Activated naive CD8-positive, alpha-beta T cell treated with anti-CD3 and anti-CD28 coated beads, Interleukin-2, amount 10 ng/mL, durations not matched to agents 7 days and 5 days (primary cell): ENCODE measurements around the gene BEND7. TPM values are rescaled to one million over a fixed set of nuclear protein-coding genes. Genes with fewer than 3 reads are reported as not detected.

ENCODE experiments used
- ATAC-seq: fragments of 150-1000 bp; cut with Tn5 transposase; one replicate; pipeline ENCODE4 v1.10.0; 2021; ENCODE audit warnings: low read depth, moderate library complexity
- POLR2A ChIA-PET: fragments of 350-600 bp; sonication (Branson Sonifier 250); formaldehyde crosslinking; loops from one replicate; lab custom pipeline; 2021; ENCODE audit warnings: antibody characterized with exemption; lab: Charles Lee
- DNase-seq: peaks from one replicate; pipeline ENCODE4 v3.0.0; 2021
- H3K27ac Mint-ChIP-seq: one replicate; pipeline ENCODE4 v1.8.0; 2022; ENCODE audit warnings: mild to moderate bottlenecking, mixed read lengths
- H3K27me3 Mint-ChIP-seq: one replicate; pipeline ENCODE4 v1.8.0; 2022; ENCODE audit warnings: mild to moderate bottlenecking, moderate library complexity, mixed read lengths
- H3K36me3 Mint-ChIP-seq: one replicate; pipeline ENCODE4 v1.8.0; 2021; ENCODE audit warnings: mild to moderate bottlenecking, mixed read lengths
- H3K4me1 Mint-ChIP-seq: one replicate; pipeline ENCODE4 v1.8.0; 2021; ENCODE audit warnings: mixed read lengths
- H3K4me3 Mint-ChIP-seq: one replicate; pipeline ENCODE4 v1.8.0; 2022; ENCODE audit warnings: mild to moderate bottlenecking, moderate library complexity, mixed read lengths
- H3K9me3 Mint-ChIP-seq: one replicate; pipeline ENCODE4 v1.8.0; 2021; ENCODE audit warnings: mixed read lengths
- total RNA-seq, 2 experiments: library from RNA; stranded (reverse); gene quantifications; one replicate each; pipeline ENCODE4 v1.2.3, GENCODE V29; 2021

Gene BEND7
- total RNA-seq, 2 experiments from 2014 or later = not detected

GRCh38 chr10:13396369-13396768 lies 132.4 kb downstream of the BEND7 start:
- DNase-seq (no peak), ATAC-seq (no peak)
- no peak overlapping the region for H3K4me3 Mint-ChIP-seq
- peaks cover 2% of the 10 kb centered on the region for H3K4me1 Mint-ChIP-seq
- H3K36me3 Mint-ChIP-seq = no peaks in the 10 kb centered on the region
- no peaks in the 10 kb centered on the region for H3K9me3 Mint-ChIP-seq
- POLR2A ChIA-PET = no interaction called here
- no peaks in the 10 kb centered on the region for H3K27me3 Mint-ChIP-seq
- H3K27ac Mint-ChIP-seq = no peak overlapping the region

- ATAC-seq = no peak
- H3K9me3 Mint-ChIP-seq = no peaks in the 10 kb centered on the region
- H3K4me1 Mint-ChIP-seq = peaks cover 2% of the 10 kb centered on the region
- no peak for DNase-seq
- no peak overlapping the region for H3K27ac Mint-ChIP-seq
- H3K36me3 Mint-ChIP-seq = no peaks in the 10 kb centered on the region
- POLR2A ChIA-PET = no interaction called here
- H3K27me3 Mint-ChIP-seq = peaks cover 3% of the 10 kb centered on the region
- H3K4me3 Mint-ChIP-seq = no peak overlapping the region
These were observed 133.3 kb downstream of the BEND7 start for GRCh38 chr10:13395540-13395939.

- no peak for DNase-seq
- Mint-ChIP-seq H3K36me3 (no peaks in the 10 kb centered on the region), H3K27ac (no peak overlapping the region), H3K4me3 (no peak overlapping the region), H3K9me3 (no peaks in the 10 kb centered on the region), H3K27me3 (peaks cover 5% of the 10 kb centered on the region), H3K4me1 (peaks cover 2% of the 10 kb centered on the region)
- ATAC-seq = no peak
- POLR2A ChIA-PET = no interaction called here
These were observed 135.2 kb downstream of the BEND7 start for GRCh38 chr10:13393640-13394039.

GRCh38 chr10:13392701-13393100 lies 136.1 kb downstream of the BEND7 start:
- H3K27ac Mint-ChIP-seq = no peak overlapping the region
- no peak overlapping the region for H3K4me3 Mint-ChIP-seq
- H3K9me3 Mint-ChIP-seq = no peaks in the 10 kb centered on the region
- peaks cover 7% of the 10 kb centered on the region for H3K27me3 Mint-ChIP-seq
- ATAC-seq (no peak), DNase-seq (no peak)
- no peaks in the 10 kb centered on the region for H3K36me3 Mint-ChIP-seq
- POLR2A ChIA-PET = no interaction called here
- peaks cover 2% of the 10 kb centered on the region for H3K4me1 Mint-ChIP-seq

Other genes starting within 250 kb of the BEND7 start
- gene PHYH, start 228.9 kb downstream of the BEND7 start, total RNA-seq = 10 to 100 TPM; 15.1 to 16.0 TPM
- 10 to 100 TPM; 40.8 to 43.8 TPM for gene SEPHS1, start 180.7 kb downstream of the BEND7 start, total RNA-seq
- gene PRPF18, start 58.0 kb upstream of the BEND7 start, total RNA-seq = 10 to 100 TPM; 24.1 to 27.4 TPM